ENCODE measurements around the gene DPP6.
A peak's percentile ranks its signal among the peaks of the same experiment; 100 is the strongest.

The DPP6 gene

DNA sequence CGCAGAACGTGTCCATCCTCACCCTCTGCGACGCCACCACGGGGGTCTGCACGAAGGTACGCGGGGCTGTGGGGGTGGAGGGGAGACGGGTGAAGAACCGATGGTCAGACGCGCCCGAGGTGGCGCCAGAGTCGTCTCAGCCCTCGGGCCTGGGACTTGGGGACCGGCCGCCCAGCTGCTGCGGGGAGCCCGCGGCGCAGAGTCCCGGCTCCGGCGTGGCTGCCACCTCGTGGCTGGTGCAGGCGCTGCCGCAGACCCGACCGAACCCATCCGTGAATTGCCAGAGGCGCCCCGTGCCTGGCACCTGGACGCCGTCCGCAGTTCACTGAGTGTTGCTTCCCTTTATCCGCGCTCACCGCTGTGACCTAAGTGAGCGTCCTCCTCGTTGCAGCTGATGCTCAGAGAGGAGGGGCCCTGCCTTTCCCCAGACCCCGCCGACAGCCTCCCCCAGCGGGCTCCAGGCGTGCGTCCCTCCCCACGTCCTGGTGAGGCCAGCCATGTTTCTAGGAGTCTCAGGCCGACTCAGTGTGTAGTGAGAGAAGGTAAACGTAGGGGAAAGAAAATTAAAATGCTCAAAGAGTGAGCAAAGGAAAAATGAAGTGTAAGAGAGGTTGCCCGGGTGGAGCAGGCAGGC, 742.1 kb downstream of the DPP6 start:
- peak; percentile 10; the same call in 1 of the 2 replicates for TF ChIP-seq RAD21 (IDR thresholded peaks at IDR 0.05; ENCODE audit: low read depth)
- TF ChIP-seq, protein P1, sequence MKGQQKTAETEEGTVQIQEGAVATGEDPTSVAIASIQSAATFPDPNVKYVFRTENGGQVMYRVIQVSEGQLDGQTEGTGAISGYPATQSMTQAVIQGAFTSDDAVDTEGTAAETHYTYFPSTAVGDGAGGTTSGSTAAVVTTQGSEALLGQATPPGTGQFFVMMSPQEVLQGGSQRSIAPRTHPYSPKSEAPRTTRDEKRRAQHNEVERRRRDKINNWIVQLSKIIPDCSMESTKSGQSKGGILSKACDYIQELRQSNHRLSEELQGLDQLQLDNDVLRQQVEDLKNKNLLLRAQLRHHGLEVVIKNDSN (IDR thresholded peaks at IDR 0.05) = no peak

DNA sequence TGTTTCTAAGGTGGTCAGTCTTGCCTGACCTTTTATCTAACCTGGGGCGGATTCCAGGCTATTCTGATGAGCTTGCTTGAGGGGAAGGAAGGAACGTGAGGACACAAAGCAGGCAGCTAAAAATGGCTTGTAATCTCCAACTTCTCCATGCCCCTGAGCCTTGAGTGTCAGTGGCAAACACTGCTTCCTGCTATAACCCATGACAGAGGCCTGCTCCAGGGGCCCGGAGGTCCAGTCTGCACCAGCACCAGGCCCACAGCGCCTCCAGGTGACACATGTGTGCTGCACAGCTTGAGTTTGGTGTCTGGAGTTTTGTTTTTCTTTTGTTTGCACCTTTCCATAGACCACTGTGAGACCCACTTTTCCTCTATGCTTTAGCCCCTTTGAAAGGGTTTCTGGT, 742.8 kb downstream of the DPP6 start:
- TF ChIP-seq FOXM1 (IDR thresholded peaks at IDR 0.05; ENCODE audit: borderline replicate concordance, low read depth) (no peak), TCF12 (IDR thresholded peaks at IDR 0.05; ENCODE audit: low read depth) (no peak), TAF1 (IDR thresholded peaks at IDR 0.05; ENCODE audit: low read depth) (no peak), NFIC (IDR thresholded peaks at IDR 0.05) (no peak), TEAD4 (IDR thresholded peaks at IDR 0.05) (no peak), CEBPB (IDR thresholded peaks at IDR 0.05) (no peak), EGR1 (IDR thresholded peaks at IDR 0.05) (no peak), CREB1 (IDR thresholded peaks at IDR 0.05; ENCODE audit: low read depth) (no peak), ZBTB7A (IDR thresholded peaks at IDR 0.05; ENCODE audit: low read depth) (no peak), RAD21 (IDR thresholded peaks at IDR 0.05; ENCODE audit: low read depth) (no peak)
- TF ChIP-seq, protein P2, sequence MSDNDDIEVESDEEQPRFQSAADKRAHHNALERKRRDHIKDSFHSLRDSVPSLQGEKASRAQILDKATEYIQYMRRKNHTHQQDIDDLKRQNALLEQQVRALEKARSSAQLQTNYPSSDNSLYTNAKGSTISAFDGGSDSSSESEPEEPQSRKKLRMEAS (IDR thresholded peaks at IDR 0.05) = no peak

DNA sequence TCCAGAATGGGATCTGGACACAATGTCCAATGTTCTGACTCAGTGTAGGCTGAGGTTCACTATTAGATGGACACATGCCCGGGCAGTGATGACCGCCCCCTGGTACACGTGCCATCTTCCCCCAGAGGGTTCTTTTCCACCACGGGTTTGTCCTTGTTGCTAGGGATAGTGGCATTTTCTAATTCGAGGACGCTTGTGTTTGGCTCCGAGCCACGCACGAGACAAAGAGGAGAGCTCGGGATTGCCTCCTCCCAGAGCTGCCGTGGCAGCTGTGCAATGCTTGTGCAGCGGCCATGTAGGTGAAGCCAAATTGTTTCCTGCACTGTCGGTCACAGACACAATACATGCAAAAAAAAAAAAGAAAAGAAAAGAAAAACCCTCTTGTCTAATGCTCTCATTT, 743.2 kb downstream of the DPP6 start:
- TF ChIP-seq, protein P3, sequence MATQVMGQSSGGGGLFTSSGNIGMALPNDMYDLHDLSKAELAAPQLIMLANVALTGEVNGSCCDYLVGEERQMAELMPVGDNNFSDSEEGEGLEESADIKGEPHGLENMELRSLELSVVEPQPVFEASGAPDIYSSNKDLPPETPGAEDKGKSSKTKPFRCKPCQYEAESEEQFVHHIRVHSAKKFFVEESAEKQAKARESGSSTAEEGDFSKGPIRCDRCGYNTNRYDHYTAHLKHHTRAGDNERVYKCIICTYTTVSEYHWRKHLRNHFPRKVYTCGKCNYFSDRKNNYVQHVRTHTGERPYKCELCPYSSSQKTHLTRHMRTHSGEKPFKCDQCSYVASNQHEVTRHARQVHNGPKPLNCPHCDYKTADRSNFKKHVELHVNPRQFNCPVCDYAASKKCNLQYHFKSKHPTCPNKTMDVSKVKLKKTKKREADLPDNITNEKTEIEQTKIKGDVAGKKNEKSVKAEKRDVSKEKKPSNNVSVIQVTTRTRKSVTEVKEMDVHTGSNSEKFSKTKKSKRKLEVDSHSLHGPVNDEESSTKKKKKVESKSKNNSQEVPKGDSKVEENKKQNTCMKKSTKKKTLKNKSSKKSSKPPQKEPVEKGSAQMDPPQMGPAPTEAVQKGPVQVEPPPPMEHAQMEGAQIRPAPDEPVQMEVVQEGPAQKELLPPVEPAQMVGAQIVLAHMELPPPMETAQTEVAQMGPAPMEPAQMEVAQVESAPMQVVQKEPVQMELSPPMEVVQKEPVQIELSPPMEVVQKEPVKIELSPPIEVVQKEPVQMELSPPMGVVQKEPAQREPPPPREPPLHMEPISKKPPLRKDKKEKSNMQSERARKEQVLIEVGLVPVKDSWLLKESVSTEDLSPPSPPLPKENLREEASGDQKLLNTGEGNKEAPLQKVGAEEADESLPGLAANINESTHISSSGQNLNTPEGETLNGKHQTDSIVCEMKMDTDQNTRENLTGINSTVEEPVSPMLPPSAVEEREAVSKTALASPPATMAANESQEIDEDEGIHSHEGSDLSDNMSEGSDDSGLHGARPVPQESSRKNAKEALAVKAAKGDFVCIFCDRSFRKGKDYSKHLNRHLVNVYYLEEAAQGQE (IDR thresholded peaks at IDR 0.05; ENCODE audit: low read depth) = no peak
- TF ChIP-seq YY1 (IDR thresholded peaks at IDR 0.05; ENCODE audit: low read depth) = no peak
- TF ChIP-seq EGR1 (IDR thresholded peaks at IDR 0.05) = no peak
- TF ChIP-seq, protein P2 (IDR thresholded peaks at IDR 0.05) = no peak
- no peak for TF ChIP-seq CEBPB (IDR thresholded peaks at IDR 0.05)
- no peak for TF ChIP-seq CREB1 (IDR thresholded peaks at IDR 0.05; ENCODE audit: low read depth)
- no peak for TF ChIP-seq FOXM1 (IDR thresholded peaks at IDR 0.05; ENCODE audit: borderline replicate concordance, low read depth)
- TF ChIP-seq TCF12 (IDR thresholded peaks at IDR 0.05; ENCODE audit: low read depth) = no peak
- TF ChIP-seq RAD21 (IDR thresholded peaks at IDR 0.05; ENCODE audit: low read depth) = no peak

DNA sequence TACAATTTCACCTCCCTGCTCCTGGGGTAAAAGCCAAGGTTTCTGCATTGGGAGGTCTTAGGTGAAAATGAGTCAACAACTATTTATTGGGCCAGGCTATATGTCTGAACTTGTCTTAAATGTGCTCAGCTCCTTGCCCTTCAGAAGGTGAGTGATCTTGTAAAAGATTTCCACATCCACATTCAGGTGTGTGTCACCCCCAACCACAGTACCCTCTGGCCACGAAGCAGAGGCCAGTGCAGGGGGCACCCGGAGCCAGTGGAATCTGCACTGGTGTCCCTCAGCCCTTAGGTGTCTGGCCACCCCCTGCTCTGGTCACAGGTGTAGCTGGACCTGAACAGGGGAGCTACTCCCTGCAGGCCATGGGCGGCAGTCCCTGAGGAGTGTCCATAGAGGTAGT, 752.3 kb downstream of the DPP6 start:
- TF ChIP-seq TEAD4 (IDR thresholded peaks at IDR 0.05) = no peak

DNA sequence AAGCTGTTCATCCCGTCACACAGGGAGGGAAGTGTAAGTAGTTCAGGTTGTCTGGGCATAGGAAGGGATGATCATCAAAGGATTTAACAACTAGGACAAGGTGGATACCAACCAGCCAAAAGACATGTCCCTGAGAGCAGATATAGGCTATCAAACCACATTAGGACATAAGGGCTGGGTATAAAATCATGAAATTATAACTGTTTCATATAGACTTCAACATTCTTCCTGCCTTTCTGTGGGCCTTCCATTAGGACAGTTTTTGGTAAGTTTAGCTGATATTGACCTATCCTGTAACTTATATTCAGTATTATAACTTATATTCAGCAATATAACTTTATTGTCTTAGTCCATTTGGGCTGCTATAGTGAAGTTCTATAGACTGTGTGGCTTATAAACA, 759.8 kb downstream of the DPP6 start:
- TF ChIP-seq YY1 (IDR thresholded peaks at IDR 0.05; ENCODE audit: low read depth) (no peak), ZBTB7A (IDR thresholded peaks at IDR 0.05; ENCODE audit: low read depth) (no peak), NFIC (IDR thresholded peaks at IDR 0.05) (no peak), EP300 (IDR thresholded peaks at IDR 0.05; ENCODE audit: borderline replicate concordance) (no peak), TAF1 (IDR thresholded peaks at IDR 0.05; ENCODE audit: low read depth) (no peak), TEAD4 (IDR thresholded peaks at IDR 0.05) (no peak)

DNA sequence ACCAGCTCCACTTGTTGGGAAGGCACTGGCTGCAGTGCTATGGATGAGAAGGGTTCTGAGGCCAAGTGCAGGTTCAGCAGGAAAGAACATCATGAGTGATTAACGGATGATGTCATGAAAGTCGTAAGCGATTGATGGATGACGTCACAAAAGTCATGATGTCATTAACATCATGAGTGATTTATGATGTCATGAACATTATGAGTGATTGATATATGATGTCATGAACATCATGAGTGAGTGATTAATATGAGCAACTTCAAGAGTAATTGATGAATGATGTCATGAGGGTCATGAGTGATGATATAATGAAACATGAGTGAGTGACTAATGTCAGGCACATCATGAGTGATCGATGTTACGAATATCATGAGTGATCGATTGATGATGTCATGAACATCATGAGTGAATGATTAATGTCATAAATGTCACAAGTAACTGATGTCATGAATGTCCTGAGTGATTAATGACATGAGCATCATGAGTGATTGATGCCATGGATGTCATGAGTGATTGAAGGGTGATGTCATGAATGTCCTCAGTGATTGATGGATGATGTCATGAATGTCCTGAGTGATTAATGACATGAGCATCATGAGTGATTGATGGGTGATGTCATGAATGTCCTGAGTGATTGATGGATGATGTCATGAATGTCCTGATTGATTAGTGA, 765.2 kb downstream of the DPP6 start:
- TF ChIP-seq CREB1 (IDR thresholded peaks at IDR 0.05; ENCODE audit: low read depth) (0 out of 2 replicates have a peak, but pooled peaks have one; percentile 18), FOXM1 (IDR thresholded peaks at IDR 0.05; ENCODE audit: borderline replicate concordance, low read depth) (no peak)

DNA sequence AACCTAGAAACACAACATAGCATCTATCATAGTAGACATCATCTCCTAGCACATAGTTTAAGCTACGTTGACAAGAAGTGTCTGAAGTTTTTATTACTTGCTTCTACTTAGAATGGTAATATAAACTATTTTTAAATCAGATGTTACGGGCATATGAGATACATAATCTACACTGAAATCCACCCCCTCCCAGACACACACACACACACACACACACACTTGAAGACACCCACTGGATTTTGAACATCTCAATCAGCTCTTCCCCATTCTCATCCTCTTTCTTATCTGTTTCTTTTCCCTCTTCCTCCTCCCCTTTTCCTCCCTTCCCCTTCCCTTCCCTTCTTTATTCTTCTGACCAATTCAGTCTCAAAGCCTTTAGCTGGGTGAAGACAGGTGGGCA, 774.8 kb downstream of the DPP6 start:
- no peak for TF ChIP-seq CREB1 (IDR thresholded peaks at IDR 0.05; ENCODE audit: low read depth)
- TF ChIP-seq, protein P1 (IDR thresholded peaks at IDR 0.05) = no peak
- no peak for TF ChIP-seq FOXM1 (IDR thresholded peaks at IDR 0.05; ENCODE audit: borderline replicate concordance, low read depth)
- no peak for TF ChIP-seq NFIC (IDR thresholded peaks at IDR 0.05)
- no peak for TF ChIP-seq EP300 (IDR thresholded peaks at IDR 0.05; ENCODE audit: borderline replicate concordance)
- TF ChIP-seq, protein P3 (IDR thresholded peaks at IDR 0.05; ENCODE audit: low read depth) = no peak
- TF ChIP-seq EGR1 (IDR thresholded peaks at IDR 0.05) = no peak
- no peak for TF ChIP-seq YY1 (IDR thresholded peaks at IDR 0.05; ENCODE audit: low read depth)
- no peak for TF ChIP-seq ZBTB7A (IDR thresholded peaks at IDR 0.05; ENCODE audit: low read depth)
- TF ChIP-seq TAF1 (IDR thresholded peaks at IDR 0.05; ENCODE audit: low read depth) = no peak
- TF ChIP-seq, protein P2 (IDR thresholded peaks at IDR 0.05) = no peak
- no peak for TF ChIP-seq TCF12 (IDR thresholded peaks at IDR 0.05; ENCODE audit: low read depth)
- no peak for TF ChIP-seq TEAD4 (IDR thresholded peaks at IDR 0.05)
- no peak for TF ChIP-seq CEBPB (IDR thresholded peaks at IDR 0.05)
- TF ChIP-seq RAD21 (IDR thresholded peaks at IDR 0.05; ENCODE audit: low read depth) = no peak

Measured in Ishikawa (cell line).